ENCODE results near the gene ZNF729.
"Not testable (repeated sequence)": the region's sequence is repeated elsewhere in the genome, so short reads cannot be mapped to it uniquely, and the experiment has no call there.

Gene ZNF729

DNA sequence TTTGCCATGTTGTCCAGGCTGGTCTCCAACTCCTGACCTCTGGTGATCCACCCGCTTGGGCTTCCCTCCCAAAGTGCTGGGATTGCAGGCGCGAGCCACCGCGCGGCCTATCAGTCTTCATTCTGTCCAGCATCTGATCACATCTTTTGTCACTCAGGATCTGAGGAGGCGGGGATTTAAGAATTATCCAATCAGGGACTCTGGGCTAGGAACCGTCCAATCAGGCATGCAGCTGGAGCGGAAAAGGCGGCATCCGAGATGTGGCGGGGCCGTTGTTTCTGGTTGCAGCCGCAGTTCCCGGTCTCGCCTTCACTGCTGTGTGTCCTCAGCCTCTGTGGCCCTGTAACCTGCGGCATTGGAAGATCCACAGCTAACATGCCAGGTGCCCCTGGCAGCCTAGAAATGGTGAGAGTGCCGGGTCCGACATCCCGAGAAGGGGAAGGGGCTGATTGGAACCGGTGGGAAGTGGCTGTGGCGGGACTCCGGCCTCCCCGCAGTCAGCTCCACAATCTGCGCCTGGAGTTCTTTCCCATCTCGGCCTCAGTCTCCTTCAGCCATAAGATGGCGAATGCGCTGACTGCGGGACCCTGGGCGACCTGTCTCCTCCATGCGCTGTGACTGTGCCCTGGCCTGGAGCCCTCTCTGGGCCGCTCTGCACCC, at the start of gene ZNF729:
Gene ZNF729, plus strand, starts transcription at position 291 of the 660 bp plus-strand sequence. Its CDS starts 85 bp downstream, at position 376.
- DNase-seq: no peak

DNA sequence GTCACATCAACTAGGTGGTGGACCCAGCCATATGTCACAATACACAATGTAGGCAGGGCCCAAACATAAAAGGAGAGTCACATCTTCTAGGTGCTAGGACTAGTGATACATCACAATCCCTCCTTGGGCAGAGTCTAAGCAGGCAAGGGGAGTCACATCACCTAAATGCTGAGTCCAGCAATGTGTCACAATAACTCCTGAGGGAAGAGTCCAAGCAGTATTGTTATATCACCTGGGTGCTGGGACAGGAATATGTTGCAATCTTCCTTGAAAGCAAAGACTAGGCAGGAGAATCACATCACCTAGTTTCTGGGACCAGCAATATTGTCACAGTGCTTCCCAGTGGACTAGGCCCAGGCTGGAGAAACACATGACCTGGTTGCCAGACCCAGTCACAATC, 29.4 kb upstream of the ZNF729 start:
- DNase-seq: no peak

DNA sequence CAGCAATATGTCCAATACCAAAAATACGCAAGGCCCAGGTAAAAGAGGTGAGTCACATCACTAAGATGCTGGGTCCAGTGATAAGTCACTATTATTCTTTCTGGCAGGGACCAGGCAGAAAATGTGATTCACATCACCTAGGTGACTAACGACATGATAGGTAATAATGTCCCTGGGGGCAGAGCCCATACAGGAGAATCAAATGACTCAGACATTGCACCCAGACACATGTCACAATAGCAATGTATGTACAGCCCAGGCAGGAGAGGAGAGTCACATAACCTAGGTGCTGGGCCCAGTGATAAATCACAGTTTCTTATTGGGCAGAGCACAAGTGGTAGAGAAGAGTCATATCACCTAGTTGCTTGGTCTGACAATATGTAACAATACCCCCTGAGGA, 28.9 kb upstream of the ZNF729 start:
- DNase-seq: no peak

DNA sequence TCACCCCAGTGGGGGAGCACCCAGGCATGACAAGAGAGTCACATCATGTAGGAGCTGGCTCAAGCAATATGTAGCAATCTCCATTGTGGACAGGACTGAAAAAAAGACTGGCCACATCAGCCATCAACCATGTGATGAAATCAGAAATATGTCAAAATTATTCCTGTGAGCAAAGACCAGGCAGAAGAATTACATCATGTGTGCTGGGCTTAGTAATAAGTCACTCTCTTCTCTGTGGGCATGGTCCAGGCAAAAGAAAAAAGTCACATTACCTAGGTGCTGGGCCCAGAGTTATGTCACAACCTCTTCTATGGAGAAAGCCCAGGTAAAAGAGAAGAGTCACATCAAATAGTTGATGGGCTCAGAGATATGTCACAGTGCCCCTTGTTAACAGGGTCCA, 28.3 kb upstream of the ZNF729 start:
- no peak for DNase-seq

DNA sequence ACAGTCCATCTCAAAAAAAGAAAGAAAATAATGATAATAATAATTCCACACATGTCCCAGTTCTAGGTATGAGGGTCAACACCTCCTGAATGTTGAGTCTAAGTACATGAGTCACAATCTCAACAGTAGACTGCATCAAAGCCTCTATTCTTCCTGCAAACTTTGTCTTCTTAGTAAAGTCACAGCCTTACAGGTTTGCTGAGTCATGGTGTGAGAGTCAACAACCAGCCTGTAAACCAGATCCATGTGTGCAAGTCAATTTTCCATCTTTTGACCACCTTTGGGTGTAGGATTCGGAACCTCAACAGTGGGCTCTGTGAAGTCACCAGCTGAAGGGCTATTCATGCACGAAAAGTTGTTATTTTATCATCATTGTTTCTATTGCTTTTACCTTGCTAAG, 25.7 kb upstream of the ZNF729 start:
- no peak for DNase-seq

DNA sequence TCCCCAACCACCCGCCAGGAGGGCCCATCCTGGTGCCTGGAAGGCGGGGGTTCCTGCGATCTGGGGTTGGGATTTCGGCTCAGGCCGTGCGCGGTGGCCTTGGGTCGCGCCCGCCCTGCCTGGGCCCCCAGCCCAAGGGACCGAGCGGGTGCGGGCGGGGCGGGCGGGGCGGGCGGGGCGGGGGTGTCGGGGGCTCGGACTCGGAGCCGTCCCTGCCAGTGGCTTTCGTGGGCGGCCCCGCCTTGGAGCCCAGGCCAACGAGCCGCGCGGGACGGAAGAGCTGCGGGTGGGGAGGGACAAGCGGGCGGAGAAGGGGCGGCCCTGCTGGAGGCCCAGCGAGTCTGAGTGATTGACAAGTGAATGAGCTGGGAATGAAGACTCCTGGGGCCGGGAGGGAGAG, 24.6 kb upstream of the ZNF729 start:
- DNase-seq: no peak

DNA sequence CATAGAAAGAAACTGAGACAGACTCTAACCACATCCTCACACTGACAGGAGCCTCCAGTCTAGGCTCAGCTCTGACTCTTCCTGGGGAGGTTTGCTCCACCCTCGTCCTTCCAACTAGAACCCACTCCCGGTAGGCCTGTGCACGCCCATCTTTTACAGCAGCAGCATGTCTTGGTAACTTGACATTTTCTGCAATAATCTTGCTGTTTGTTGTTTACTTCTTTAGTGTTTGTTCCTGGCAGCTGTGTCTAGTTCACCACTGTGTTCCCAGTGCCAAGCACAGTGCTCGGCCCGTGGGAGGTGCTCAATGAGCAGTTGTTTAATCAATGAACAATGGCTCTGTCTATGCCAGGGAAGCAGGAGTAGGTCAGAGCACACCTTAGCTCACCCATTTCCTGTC, 23.1 kb upstream of the ZNF729 start:
- DNase-seq: no peak

DNA sequence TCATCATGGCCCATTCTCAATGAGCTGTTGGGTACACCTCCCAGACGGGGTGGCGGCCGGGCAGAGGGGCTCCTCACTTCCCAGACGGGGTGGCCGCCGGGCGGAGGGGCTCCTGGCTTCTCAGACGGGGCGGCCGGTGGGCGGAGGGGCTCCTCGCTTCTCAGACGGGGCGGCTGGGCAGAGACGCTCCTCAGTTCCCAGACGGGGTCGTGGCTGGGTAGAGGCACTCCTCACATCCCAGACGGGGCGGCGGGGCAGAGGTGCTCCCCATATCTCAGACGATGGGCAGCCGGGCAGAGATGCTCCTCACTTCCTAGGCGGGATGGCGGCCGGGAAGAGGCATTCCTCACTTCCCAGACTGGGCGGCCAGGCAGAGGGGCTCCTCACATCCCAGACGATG, 35.3 kb downstream of the ZNF729 start:
- not testable (repeated sequence) for DNase-seq

DNA sequence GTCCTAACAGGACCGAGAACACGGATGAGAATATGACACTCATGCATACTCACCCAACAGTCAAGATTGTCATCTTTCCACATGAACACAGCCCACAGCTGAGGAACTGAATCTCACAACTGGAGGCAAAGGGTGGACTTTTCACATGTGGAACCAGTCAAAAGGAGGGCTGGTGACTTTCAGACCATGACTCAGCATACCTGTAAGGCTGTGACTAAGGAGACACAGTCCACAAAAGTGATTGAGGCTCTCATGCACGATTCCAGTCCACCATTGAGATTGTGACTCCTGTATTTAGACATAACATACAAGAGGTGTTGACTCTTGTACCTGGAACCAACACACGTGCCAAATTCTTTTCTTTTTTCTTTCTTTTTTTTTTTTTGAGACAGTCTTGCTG, 40.0 kb downstream of the ZNF729 start:
- no peak for DNase-seq

DNA sequence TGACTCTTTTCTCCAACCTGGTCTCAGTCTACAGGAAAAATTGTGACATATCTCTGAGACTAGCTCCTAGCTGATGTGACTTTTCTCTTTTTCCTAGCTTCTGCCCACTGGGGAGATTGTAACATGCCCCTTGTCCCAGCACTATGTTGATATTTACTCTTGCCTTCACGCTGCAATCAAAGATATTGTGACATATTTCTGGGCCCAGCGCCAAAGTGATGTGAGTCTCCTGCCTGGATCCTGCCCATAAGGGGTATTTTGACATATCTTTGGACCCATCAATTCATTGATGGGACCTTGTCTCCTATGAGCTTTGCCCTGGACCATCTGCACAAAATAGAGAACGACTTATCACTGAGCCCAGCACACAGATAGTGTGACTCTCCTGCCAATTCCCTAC, 41.1 kb downstream of the ZNF729 start:
- no peak for DNase-seq

DNA sequence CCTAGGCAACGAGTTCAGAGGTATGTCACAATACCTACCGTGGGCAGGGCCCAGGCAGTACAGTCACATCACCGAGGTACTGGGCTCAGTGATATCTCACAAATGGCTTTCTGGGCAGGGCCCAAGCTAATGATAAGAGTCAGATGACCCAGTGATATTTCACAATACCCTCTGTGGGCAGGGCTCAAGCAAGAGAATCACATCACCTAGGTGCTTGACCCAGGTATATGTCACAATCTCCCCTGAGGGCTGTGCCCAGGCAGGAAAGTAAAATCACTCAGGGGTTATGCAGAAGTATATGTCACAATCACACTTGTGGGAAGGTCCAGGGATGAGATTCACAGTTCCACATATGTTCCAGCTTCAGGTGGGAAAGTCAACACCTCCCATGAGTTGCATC, 45.3 kb downstream of the ZNF729 start:
- no peak for DNase-seq

DNA sequence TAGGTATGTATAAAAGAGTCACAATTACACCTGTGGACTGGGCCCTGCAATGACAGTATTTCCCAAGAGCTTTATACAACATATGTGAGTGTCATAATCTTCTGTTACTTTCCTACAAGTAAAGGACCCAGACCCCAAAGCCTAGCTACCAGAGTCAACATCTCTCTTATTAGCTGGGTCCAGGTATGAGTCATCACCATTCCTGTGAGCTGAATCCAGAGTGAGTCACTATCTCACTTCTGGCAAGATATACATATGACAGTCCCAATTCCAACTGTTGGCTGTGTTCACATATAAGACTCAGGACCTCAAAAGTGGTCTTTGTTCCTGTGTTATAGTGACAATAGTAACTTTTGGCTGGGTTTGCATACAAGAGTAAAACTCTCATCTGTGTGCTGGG, 46.7 kb downstream of the ZNF729 start:
- DNase-seq: no peak

DNA sequence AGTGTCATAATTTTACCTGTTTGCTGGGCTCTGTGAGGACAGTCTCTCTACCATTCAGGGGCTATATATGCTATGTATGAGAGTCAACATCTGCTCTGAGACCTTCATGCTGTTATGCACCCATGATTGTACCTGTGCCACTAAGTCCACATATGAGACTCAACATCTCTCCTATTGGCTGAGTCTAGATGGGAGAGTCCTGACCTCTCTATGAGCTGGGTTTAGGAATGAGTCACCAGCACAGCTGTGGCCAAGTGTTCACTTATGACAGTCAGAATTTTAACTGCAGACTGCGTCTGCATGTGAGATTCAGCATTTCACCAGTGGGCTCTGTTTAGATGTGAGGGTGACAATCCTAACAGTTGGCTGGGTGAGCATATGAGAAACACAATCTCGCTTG, 49.5 kb downstream of the ZNF729 start:
- DNase-seq: no peak

DNA sequence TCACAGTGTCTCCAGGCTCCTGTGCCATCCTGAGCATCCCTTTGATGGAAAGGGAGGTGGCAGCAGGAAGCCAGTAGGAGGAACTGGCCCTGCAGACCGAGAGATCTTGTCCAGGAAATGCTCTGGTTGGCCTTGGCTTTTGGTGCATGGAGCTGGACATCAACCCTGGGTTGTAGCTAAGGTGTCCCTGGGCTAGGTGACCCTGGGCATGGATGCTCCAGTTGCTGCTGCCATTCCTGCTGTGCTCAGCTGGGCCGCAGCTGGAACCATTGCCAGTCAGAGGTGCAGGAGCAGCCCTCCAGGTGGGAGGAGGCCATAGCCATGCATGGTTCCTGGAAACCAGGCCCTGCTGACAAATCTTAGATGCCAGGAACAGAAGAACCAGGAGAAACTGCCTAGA, 68.4 kb downstream of the ZNF729 start:
- DNase-seq: no peak
